ENCODE measurements around the gene LEPR.

DNA sequence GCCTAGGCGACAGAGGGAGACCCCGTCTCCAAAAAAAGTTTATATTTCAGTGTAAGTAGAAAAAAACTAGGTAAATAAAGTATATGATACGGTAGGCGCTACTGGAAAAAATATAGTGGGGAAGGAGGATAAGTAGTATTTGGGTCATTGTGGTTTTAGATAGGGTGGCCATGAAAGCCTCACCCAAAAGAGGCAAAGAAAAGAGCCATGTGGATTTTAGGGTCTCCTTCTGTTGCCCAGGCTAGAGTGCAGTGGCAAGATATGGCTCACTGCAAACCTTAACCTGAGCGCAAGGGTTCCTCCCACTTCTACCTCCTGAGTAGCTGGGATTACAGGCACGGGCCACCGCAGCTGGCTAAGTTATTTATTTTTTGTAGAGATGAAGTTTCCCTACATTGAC is 17.1 kb downstream of the LEPR start:
- TF ChIP-seq, protein P1, sequence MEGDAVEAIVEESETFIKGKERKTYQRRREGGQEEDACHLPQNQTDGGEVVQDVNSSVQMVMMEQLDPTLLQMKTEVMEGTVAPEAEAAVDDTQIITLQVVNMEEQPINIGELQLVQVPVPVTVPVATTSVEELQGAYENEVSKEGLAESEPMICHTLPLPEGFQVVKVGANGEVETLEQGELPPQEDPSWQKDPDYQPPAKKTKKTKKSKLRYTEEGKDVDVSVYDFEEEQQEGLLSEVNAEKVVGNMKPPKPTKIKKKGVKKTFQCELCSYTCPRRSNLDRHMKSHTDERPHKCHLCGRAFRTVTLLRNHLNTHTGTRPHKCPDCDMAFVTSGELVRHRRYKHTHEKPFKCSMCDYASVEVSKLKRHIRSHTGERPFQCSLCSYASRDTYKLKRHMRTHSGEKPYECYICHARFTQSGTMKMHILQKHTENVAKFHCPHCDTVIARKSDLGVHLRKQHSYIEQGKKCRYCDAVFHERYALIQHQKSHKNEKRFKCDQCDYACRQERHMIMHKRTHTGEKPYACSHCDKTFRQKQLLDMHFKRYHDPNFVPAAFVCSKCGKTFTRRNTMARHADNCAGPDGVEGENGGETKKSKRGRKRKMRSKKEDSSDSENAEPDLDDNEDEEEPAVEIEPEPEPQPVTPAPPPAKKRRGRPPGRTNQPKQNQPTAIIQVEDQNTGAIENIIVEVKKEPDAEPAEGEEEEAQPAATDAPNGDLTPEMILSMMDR (IDR thresholded peaks at IDR 0.05): no peak
- no peak for TF ChIP-seq POLR2A (IDR thresholded peaks at IDR 0.05; ENCODE audit: low read depth)
- no peak for TF ChIP-seq EP300 (IDR thresholded peaks at IDR 0.05)
- no peak for TF ChIP-seq POLR2AphosphoS5 (IDR thresholded peaks at IDR 0.05)

Measured in esophagus muscularis mucosa (tissue), 4 donors.